CMK (cell line): ENCODE measurements around the gene ATP6AP1.

Experiments
- DNase-seq: peaks from one replicate; pipeline ENCODE4 v3.0.0-alpha.2; 2010; ENCODE audit warnings: low read depth

ATP6AP1 gene

GRCh38 chrX:154449618-154450017 is 21.1 kb downstream of the ATP6AP1 start:
- DNase-seq: no peak

- no peak for DNase-seq
Observed at GRCh38 chrX:154450312-154450711, 21.8 kb downstream of the ATP6AP1 start.

- no peak for DNase-seq
Observed at GRCh38 chrX:154452823-154453222, 24.3 kb downstream of the ATP6AP1 start.

- no peak for DNase-seq
Observed at GRCh38 chrX:154457491-154458115, 29.1 kb downstream of the ATP6AP1 start.

GRCh38 chrX:154458116-154458953 is 29.9 kb downstream of the ATP6AP1 start, which contains the start of gene PLXNA3:
PLXNA3 (plus strand) TSS chrX:154458281; CDS start chrX:154460184, 1,903 bp downstream.
- DNase-seq: no peak

DNA sequence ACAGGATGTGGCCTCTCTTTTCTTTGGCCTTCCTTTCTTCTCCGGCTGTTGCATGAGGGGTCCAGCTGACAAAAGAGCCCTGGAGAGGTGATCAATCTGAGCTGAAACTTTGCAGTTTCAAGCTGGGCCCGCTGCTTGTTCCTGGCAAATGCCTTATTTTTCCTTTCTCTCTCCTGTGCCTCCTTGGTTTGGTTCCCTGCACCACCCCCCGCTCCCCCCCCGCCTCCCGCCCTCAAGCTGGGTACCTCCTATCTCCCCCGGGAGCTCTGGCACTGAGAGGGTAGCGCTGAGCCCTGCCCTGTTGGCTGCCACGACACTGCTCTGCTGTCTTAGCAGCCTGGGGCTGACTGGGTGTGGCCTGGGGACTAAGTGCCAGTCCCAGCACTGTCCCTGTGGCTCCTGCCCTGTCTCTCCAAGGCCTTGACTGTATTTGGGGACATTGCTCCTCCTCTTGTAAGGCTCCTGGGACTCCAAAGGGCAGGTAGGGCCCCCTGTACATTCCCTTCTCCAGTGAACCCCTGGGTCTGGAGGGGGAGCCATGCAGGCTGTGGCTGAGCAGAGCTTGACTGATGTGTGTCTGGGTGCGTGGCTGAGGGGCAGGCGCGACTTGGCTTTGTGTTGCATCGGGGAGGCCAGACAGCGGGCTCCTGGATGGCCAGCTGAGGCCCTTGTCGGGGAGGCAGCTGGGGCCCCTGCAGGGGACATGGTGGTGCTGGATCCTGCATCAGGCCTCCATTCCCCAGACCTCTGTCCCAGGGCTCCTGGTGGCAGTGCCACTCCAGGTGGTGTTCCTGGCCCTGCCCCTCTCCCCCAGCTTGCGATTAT is 30.7 kb downstream of the ATP6AP1 start:
- DNase-seq: no peak

GRCh38 chrX:154459832-154460231 is 31.4 kb downstream of the ATP6AP1 start:
- DNase-seq: no peak

- DNase-seq: no peak
Observed at GRCh38 chrX:154460326-154460725, 31.8 kb downstream of the ATP6AP1 start.

DNA sequence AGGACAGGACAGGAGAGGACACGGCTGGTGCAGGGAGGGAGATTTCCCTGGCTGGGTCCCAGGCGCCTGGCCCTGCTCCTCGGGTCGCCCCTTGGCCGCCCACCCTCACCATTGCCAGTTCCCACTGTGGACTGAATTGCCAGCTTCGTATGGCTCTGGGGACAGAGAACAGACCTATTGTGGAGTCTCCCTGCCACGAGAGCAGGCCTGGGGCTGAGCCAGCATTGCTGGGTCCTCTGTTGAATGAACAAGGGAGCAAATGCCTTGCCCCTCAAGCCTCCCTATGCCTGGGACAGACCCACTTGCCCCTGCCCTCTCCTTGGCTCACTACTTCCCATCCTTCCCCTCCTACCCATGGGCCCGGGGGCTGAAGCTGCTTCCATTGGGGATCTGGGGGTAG is 33.9 kb downstream of the ATP6AP1 start:
- no peak for DNase-seq

GRCh38 chrX:154463611-154464220 is 35.2 kb downstream of the ATP6AP1 start:
- DNase-seq: no peak

- DNase-seq: no peak
Observed at GRCh38 chrX:154464806-154465365, 36.4 kb downstream of the ATP6AP1 start.

- DNase-seq: no peak
Observed at GRCh38 chrX:154465601-154466000, 37.1 kb downstream of the ATP6AP1 start.

- no peak for DNase-seq
Observed at GRCh38 chrX:154466036-154466435, 37.6 kb downstream of the ATP6AP1 start.

DNA sequence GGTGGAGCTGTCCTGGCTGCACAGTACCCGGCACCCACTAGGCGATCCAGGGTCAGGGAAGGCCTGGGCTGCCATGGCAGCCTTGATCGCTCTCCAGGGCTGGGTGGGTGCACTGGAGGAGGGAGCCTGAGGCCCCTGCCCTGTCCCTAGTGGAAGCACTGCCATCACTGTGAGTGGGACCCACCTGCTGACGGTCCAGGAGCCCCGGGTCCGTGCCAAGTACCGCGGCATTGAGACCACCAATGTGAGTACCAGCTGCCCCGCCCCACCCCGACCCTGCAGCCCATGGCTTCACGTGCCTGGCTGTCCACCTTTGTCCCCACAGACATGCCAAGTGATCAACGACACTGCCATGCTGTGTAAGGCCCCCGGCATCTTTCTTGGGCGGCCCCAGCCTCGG is 38.4 kb downstream of the ATP6AP1 start:
- DNase-seq: no peak

GRCh38 chrX:154467556-154467955 is 39.1 kb downstream of the ATP6AP1 start:
- no peak for DNase-seq

DNA sequence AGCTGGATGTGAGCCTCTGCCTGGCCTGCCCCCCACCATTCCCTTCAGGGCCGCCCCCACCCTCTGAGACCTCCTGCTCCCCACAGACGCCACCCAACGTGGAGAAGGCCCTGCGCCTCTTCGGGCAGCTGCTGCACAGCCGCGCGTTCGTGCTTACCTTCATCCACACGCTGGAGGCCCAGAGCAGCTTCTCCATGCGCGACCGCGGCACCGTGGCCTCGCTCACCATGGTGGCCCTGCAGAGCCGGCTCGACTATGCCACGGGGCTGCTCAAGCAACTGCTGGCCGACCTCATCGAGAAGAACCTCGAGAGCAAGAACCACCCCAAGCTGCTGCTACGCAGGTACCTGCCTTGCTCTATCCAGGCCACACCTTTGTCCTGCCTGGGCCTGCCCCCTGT is 39.7 kb downstream of the ATP6AP1 start:
- DNase-seq: no peak

DNA sequence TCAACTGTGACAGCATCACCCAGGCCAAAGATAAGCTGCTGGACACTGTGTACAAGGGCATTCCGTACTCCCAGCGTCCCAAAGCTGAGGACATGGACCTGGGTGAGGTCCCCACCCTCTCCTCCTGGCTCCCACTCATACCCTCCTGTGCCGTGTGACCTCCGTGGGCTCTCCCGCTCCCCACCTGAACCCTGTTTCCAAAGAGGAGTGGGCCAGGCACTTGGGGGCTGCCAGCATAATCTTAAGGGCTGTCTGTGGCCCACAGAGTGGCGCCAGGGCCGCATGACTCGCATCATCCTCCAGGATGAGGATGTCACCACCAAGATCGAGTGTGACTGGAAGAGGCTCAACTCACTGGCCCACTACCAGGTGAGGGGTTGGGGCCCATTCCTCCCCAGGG is 40.6 kb downstream of the ATP6AP1 start:
- no peak for DNase-seq

DNA sequence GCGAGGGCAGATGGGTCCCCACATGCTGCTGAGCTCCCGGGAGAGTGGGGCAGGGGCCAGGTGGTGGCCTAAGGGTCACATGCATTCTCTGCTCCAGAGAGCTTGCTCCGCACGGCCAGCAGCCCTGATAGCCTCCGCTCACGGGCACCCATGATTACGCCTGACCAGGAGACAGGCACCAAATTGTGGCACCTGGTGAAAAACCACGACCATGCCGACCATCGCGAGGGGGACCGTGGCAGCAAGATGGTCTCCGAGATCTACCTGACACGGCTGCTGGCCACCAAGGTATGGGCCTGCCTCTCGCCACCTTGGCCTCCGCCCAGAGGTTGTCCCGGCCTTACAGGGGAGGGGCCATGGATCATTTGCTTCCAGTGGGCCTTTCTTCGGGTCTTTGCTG is 41.4 kb downstream of the ATP6AP1 start:
- no peak for DNase-seq

DNA sequence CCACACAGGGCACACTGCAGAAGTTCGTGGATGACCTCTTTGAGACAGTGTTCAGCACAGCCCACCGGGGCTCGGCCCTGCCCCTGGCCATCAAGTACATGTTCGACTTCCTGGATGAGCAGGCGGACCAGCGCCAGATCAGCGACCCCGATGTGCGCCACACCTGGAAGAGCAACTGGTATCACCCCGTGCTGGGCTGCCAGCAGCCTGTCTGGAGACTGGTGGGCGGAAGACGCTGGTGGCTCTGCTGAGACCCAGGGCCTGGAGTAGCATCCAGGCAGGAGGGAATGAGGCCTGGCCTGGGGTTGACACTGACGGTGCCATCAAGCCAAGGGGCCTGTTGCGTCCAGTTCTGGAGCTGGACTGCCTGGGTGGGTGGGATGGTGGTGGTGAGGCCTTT is 42.0 kb downstream of the ATP6AP1 start:
- DNase-seq: no peak

GRCh38 chrX:154470914-154471568 is 42.6 kb downstream of the ATP6AP1 start:
- DNase-seq: no peak
